ENCODE results near the gene HIVEP2. TPM values are rescaled to one million over a fixed set of nuclear protein-coding genes. Genes with fewer than 3 reads are reported as not detected.

HIVEP2 gene
- total and polyA plus RNA-seq, 4 donors: 3.0 to 23.8 (median 11.2) TPM

GRCh38 chr6:142929751-142930358 lies 15.1 kb downstream of the HIVEP2 start:
- WGBS, 2 donors: 64 to 74% methylated on average over 1 of the region's 1 CpG
- ATAC-seq (ENCODE audit: insufficient read depth, low FRiP score) (no peak), DNase-seq (no peak)
- no peaks in the 10 kb centered on the region for H3K9me3 ChIP-seq (ENCODE audit: control insufficient read depth in 4 of 4, insufficient read depth in 3 of 4, low read length in 3 of 4)
- peaks cover 0 to 21% (median 4%) of the 10 kb centered on the region in 5 donors for H3K4me1 ChIP-seq (ENCODE audit: control insufficient read depth in 5 of 5, insufficient read depth in 5 of 5, low read length in 5 of 5)
- no peaks in the 10 kb centered on the region for H3K36me3 ChIP-seq (ENCODE audit: control insufficient read depth in 4 of 4, insufficient read depth in 4 of 4, low read length in 4 of 4)
- H3K27me3 ChIP-seq (ENCODE audit: control insufficient read depth in 3 of 3, insufficient read depth in 3 of 3, low read length in 2 of 3): no peaks in the 10 kb centered on the region
- no peak for TF ChIP-seq CTCF (IDR thresholded peaks at IDR 0.05; ENCODE audit: control extremely low read depth, extremely low read depth)
- H3K4me3 ChIP-seq: no peak overlapping the region
- H3K27ac ChIP-seq (ENCODE audit: low read depth in 1 of 2, low read length in 1 of 2): no peak overlapping the region
- H3K9ac ChIP-seq (ENCODE audit: insufficient read depth in 1 of 2, low read length in 2 of 2): no peak overlapping the region

DNA sequence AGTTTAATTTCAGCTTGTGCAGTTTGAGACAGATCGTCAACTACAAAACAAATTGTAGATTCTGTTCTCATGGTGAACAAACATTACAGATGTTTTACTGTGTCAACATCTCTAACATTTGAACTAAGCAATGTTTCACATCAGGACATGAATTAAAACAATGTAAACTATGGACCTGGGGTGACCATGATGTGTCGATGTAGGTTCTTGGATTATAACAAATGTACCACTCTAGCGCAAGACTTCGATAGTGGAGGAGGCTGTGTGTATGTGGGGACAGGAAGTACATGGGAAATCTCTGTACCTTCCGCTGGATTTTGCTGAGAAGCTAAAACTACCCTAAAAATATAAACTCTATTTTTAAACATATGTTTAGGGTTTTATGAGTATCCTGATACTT lies 17.1 kb downstream of the HIVEP2 start:
- Histone ChIP-seq H3K4me3 (no peak overlapping the region), H3K36me3 (ENCODE audit: control insufficient read depth in 4 of 4, insufficient read depth in 4 of 4, low read length in 4 of 4) (no peaks in the 10 kb centered on the region), H3K9ac (ENCODE audit: insufficient read depth in 1 of 2, low read length in 2 of 2) (peak overlapping the region in 1 of 2 donors; percentile 93), H3K9me3 (ENCODE audit: control insufficient read depth in 4 of 4, insufficient read depth in 3 of 4, low read length in 3 of 4) (no peaks in the 10 kb centered on the region), H3K4me1 (ENCODE audit: control insufficient read depth in 5 of 5, insufficient read depth in 5 of 5, low read length in 5 of 5) (peaks cover 0 to 17% (median 4%) of the 10 kb centered on the region in 5 donors), H3K27me3 (ENCODE audit: control insufficient read depth in 3 of 3, insufficient read depth in 3 of 3, low read length in 2 of 3) (no peaks in the 10 kb centered on the region), H3K27ac (ENCODE audit: low read depth in 1 of 2, low read length in 1 of 2) (peak overlapping the region in 1 of 2 donors; percentile 40)
- no peak for TF ChIP-seq CTCF (IDR thresholded peaks at IDR 0.05; ENCODE audit: control extremely low read depth, extremely low read depth)
- no peak for ATAC-seq (ENCODE audit: insufficient read depth, low FRiP score)
- 48 to 49% methylated on average over 5 of the region's 5 CpGs for WGBS, 2 donors
- peak in 2 of 3 donors; percentile 35 to 41 for DNase-seq

DNA sequence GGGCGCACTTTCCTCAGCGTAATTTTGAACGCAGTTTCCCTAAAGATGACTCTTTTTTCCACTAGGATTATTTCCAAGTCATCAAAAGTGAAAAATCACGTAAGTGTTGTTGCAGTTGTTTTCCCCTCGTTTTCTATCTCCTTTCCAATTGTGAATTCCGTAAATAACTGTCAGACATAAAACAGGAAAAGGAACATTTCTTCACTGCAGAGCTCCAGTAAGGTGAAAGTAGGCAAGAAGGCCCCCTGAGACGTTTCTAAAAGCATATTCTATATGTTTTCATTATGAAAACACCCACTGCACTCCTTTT lies 17.8 kb downstream of the HIVEP2 start:
- ATAC-seq (ENCODE audit: insufficient read depth, low FRiP score) (no peak), DNase-seq (no peak)
- H3K36me3 ChIP-seq (ENCODE audit: control insufficient read depth in 4 of 4, insufficient read depth in 4 of 4, low read length in 4 of 4): no peaks in the 10 kb centered on the region
- H3K4me1 ChIP-seq (ENCODE audit: control insufficient read depth in 5 of 5, insufficient read depth in 5 of 5, low read length in 5 of 5): peaks cover 0 to 17% (median 4%) of the 10 kb centered on the region in 5 donors
- H3K27ac ChIP-seq (ENCODE audit: low read depth in 1 of 2, low read length in 1 of 2): peak overlapping the region; percentile 92 to 99
- 0 to 1% methylated on average over 7 of the region's 7 CpGs for WGBS, 2 donors
- H3K27me3 ChIP-seq (ENCODE audit: control insufficient read depth in 3 of 3, insufficient read depth in 3 of 3, low read length in 2 of 3): no peaks in the 10 kb centered on the region
- H3K9me3 ChIP-seq (ENCODE audit: control insufficient read depth in 4 of 4, insufficient read depth in 3 of 4, low read length in 3 of 4): no peaks in the 10 kb centered on the region
- H3K4me3 ChIP-seq: peak overlapping the region; percentile 60
- TF ChIP-seq CTCF (IDR thresholded peaks at IDR 0.05; ENCODE audit: control extremely low read depth, extremely low read depth): no peak
- peak overlapping the region; percentile 67 to 93 for H3K9ac ChIP-seq (ENCODE audit: insufficient read depth in 1 of 2, low read length in 2 of 2)

Data from lung (tissue), 12 donors.